MG63 (cell line): Measurements from ENCODE around the gene COL4A3. TPM values are rescaled to one million over a fixed set of nuclear protein-coding genes. Genes with fewer than 3 reads are reported as not detected.

Source experiments
- DNase-seq: peaks from one replicate; pipeline ENCODE4 v3.0.0-alpha.2; 2020
- H3K27me3 ChIP-seq: fragments of 250-450 bp; sonication (Bioruptor Pico); 2 replicates; pipeline ENCODE4 v1.5.1; 2020; ENCODE audit warnings: mild to moderate bottlenecking, moderate library complexity
- H3K36me3 ChIP-seq: fragments of 250-450 bp; sonication (Bioruptor Pico); 2 replicates; pipeline ENCODE4 v1.5.1; 2020; ENCODE audit warnings: mild to moderate bottlenecking, moderate library complexity
- H3K4me3 ChIP-seq: fragments of 250-450 bp; sonication (Bioruptor Pico); 2 replicates; pipeline ENCODE4 v1.5.1; 2020; ENCODE audit warnings: mild to moderate bottlenecking, moderate library complexity
- H3K9me3 ChIP-seq: fragments of 250-450 bp; sonication (Bioruptor Pico); 2 replicates; pipeline ENCODE4 v1.5.1; 2020; ENCODE audit warnings: mild to moderate bottlenecking, moderate library complexity
- total RNA-seq: library from RNA; depleted of rRNA; stranded (reverse); fragments of >200 nt; shearing (Covaris generic); gene quantifications from 2 replicates; pipeline ENCODE4 v1.2.3, GENCODE V29; 2014; ENCODE audit warnings: low replicate concordance; rRNA removed

Gene COL4A3
- total RNA-seq, 1 experiment from 2014 or later = 0.20 TPM

- DNase-seq = no peak
- Histone ChIP-seq H3K36me3 (peaks cover 70% of the 10 kb centered on the region), H3K27me3 (no peaks in the 10 kb centered on the region), H3K4me3 (no peak overlapping the region), H3K9me3 (no peaks in the 10 kb centered on the region)
These were observed 174.7 kb downstream of the COL4A3 start for GRCh38 chr2:227339098-227339599.

GRCh38 chr2:227340106-227340505, 175.7 kb downstream of the COL4A3 start:
- Histone ChIP-seq H3K27me3 (no peaks in the 10 kb centered on the region), H3K36me3 (peaks cover 70% of the 10 kb centered on the region), H3K9me3 (no peaks in the 10 kb centered on the region), H3K4me3 (no peak overlapping the region)
- DNase-seq = no peak

DNA sequence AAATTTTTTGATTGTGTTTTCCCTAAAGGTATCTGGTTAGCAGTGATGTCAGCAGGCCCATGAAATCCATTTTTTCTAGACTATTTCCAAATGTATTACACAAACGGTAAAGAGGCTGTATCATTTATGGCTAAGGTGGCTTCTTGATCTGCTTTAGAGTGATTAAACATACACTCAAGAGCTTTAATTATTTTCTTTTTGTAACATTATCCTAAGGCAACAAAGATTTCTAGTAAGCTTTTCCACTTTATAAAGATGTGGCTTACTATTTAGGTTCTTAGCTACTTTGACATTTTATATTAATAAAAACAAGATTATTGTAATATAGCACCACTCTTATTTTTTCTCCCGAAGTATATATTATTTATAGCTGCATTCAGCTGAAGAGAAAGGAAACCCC, 177.1 kb downstream of the COL4A3 start:
- H3K9me3 ChIP-seq = no peaks in the 10 kb centered on the region
- H3K4me3 ChIP-seq = no peak overlapping the region
- DNase-seq = no peak
- H3K27me3 ChIP-seq = no peaks in the 10 kb centered on the region
- peaks cover 66% of the 10 kb centered on the region for H3K36me3 ChIP-seq

- peaks cover 81% of the 10 kb centered on the region for H3K36me3 ChIP-seq
- H3K27me3 ChIP-seq = no peaks in the 10 kb centered on the region
- no peaks in the 10 kb centered on the region for H3K9me3 ChIP-seq
These were observed 179.8 kb downstream of the COL4A3 start for GRCh38 chr2:227344231-227344630.

GRCh38 chr2:227347117-227347516, 182.7 kb downstream of the COL4A3 start:
- Histone ChIP-seq H3K36me3 (peaks cover 80% of the 10 kb centered on the region), H3K4me3 (no peak overlapping the region), H3K27me3 (no peaks in the 10 kb centered on the region), H3K9me3 (no peaks in the 10 kb centered on the region)
- DNase-seq = no peak

More at GRCh38 chr2:227344231-227344630, 179.8 kb downstream of the COL4A3 start:
- no peak overlapping the region for H3K4me3 ChIP-seq
- DNase-seq = no peak

GRCh38 chr2:227348324-227348723, 183.9 kb downstream of the COL4A3 start:
- DNase-seq = no peak
- Histone ChIP-seq H3K9me3 (no peaks in the 10 kb centered on the region), H3K27me3 (no peaks in the 10 kb centered on the region), H3K4me3 (no peak overlapping the region), H3K36me3 (peaks cover 78% of the 10 kb centered on the region)

GRCh38 chr2:227349989-227350612, 185.7 kb downstream of the COL4A3 start:
- Histone ChIP-seq H3K9me3 (no peaks in the 10 kb centered on the region), H3K36me3 (peaks cover 74% of the 10 kb centered on the region), H3K4me3 (no peak overlapping the region), H3K27me3 (no peaks in the 10 kb centered on the region)
- DNase-seq = no peak

DNA sequence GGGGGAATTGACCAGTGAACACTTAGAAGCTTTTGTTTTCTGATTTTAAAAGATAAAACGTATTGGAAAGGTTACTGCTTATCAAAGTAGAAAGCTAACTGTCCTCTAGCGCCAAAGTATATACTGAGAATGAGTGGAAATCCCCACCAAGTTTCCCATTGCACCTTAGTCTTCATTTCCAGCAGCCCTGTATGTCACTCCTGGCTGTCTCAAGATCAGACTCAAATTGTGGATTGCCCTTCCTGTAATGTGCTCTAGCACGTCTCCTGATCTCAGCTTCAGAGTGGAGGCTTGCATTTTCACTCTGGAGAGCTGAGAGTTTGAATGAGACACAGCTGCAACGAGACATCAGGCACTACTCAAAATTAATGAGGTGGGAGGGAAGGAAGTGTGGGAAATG, 187.2 kb downstream of the COL4A3 start:
- Histone ChIP-seq H3K36me3 (peaks cover 80% of the 10 kb centered on the region), H3K4me3 (no peak overlapping the region), H3K27me3 (no peaks in the 10 kb centered on the region), H3K9me3 (no peaks in the 10 kb centered on the region)
- no peak for DNase-seq

- H3K27me3 ChIP-seq = no peaks in the 10 kb centered on the region
- no peaks in the 10 kb centered on the region for H3K9me3 ChIP-seq
- peaks cover 57% of the 10 kb centered on the region for H3K36me3 ChIP-seq
- H3K4me3 ChIP-seq = no peak overlapping the region
- DNase-seq = no peak
These were observed 195.9 kb downstream of the COL4A3 start for GRCh38 chr2:227360351-227360750.

GRCh38 chr2:227363756-227364155, 199.3 kb downstream of the COL4A3 start:
- Histone ChIP-seq H3K27me3 (no peaks in the 10 kb centered on the region), H3K9me3 (no peaks in the 10 kb centered on the region), H3K4me3 (no peak overlapping the region), H3K36me3 (peaks cover 25% of the 10 kb centered on the region)
- DNase-seq = no peak

Other genes with a start within 250 kb of the COL4A3 start
- gene COL4A4, start 419 bp upstream of the COL4A3 start, total RNA-seq = 0.36 TPM in 1 of 2 replicates, not detected in the other
- gene MFF, start 160.6 kb downstream of the COL4A3 start, total RNA-seq = 209 and 256 TPM in 2 replicates
- gene TM4SF20, start 214.7 kb downstream of the COL4A3 start, total RNA-seq = not detected in 2 replicates
- gene SCYGR1, start 223.3 kb downstream of the COL4A3 start, total RNA-seq = not detected in 2 replicates